CD14-positive monocyte (primary cell): ENCODE measurements around the gene AMBRA1. TPM values are rescaled to one million over a fixed set of nuclear protein-coding genes. Genes with fewer than 3 reads are reported as not detected.

Experiments used
- DNase-seq, 3 donors: peaks; one replicate each; pipeline ENCODE4 v3.0.0-alpha.2; 2011 to 2022
- H2AFZ ChIP-seq: 2 replicates; pipeline ENCODE4 v1.6.0; 2012; ENCODE audit warnings: mild to moderate bottlenecking, low read depth, low read length, inconsistent platforms; ENCODE audit not compliant: insufficient read depth, poor library complexity, severe bottlenecking
- H3K27ac ChIP-seq, 2 donors: 1 replicate in 1 of 2; 2 replicates in 1 of 2; pipeline ENCODE4 v1.5.1; 2012 to 2013; ENCODE audit warnings: low read length in 2 of 2, control low read depth in 1 of 2, inconsistent platforms in 1 of 2, low read depth in 1 of 2, mild to moderate bottlenecking in 1 of 2
- H3K27me3 ChIP-seq, 2 donors: one replicate each; pipeline versions ENCODE4 v1.6.0 to v1.6.1; 2011 to 2013; ENCODE audit warnings: low read length in 2 of 2; ENCODE audit not compliant: control insufficient read depth in 2 of 2, insufficient read depth in 2 of 2
- H3K36me3 ChIP-seq, 2 donors: replicated peaks in 1 of 2; 1 replicate in 1 of 2; 2 replicates in 1 of 2; pipeline versions ENCODE4 v1.5.1 to v1.6.1; 2012 to 2013; ENCODE audit warnings: low read length in 2 of 2, control low read depth in 1 of 2, inconsistent platforms in 1 of 2, mild to moderate bottlenecking in 1 of 2; ENCODE audit not compliant: insufficient read depth in 2 of 2, control insufficient read depth in 1 of 2
- H3K4me1 ChIP-seq, 2 donors: 1 replicate in 1 of 2; 2 replicates in 1 of 2; pipeline versions ENCODE4 v1.5.1 to v1.6.1; 2012 to 2013; ENCODE audit warnings: low read length in 2 of 2, control low read depth in 1 of 2, inconsistent platforms in 1 of 2, mild to moderate bottlenecking in 1 of 2, moderate library complexity in 1 of 2; ENCODE audit not compliant: insufficient read depth in 2 of 2, control insufficient read depth in 1 of 2
- H3K4me2 ChIP-seq: replicated peaks from 2 replicates; pipeline ENCODE3; 2012; ENCODE audit warnings: low read length, moderate library complexity, mild to moderate bottlenecking; ENCODE audit not compliant: poor library complexity, severe bottlenecking; ENCODE audit errors: extremely low read depth
- H3K4me3 ChIP-seq, 3 experiments: fragments of 200-600 bp in 1 of 3; sonication (generic) in 1 of 3; replicated peaks in 1 of 3; 1 replicate in 2 of 3; 2 replicates in 1 of 3; pipeline ENCODE4 v1.5.1; 2011 to 2013; ENCODE audit warnings: low read length in 3 of 3, mild to moderate bottlenecking in 3 of 3, control low read depth in 2 of 3, low read depth in 2 of 3, inconsistent platforms in 1 of 3, moderate library complexity in 1 of 3
- H3K79me2 ChIP-seq: 2 replicates; pipeline ENCODE4 v1.6.0; 2012; ENCODE audit warnings: mild to moderate bottlenecking, control low read depth, inconsistent platforms, low read length, moderate library complexity; ENCODE audit not compliant: insufficient read depth
- H3K9ac ChIP-seq: 2 replicates; pipeline ENCODE4 v1.6.0; 2017; ENCODE audit warnings: low read length, mild to moderate bottlenecking; ENCODE audit not compliant: insufficient read depth, poor library complexity, severe bottlenecking
- H3K9me3 ChIP-seq, 2 donors: replicated peaks in 1 of 2; 1 replicate in 1 of 2; 2 replicates in 1 of 2; pipeline versions ENCODE4 v1.5.1 to v1.6.1; 2012 to 2013; ENCODE audit warnings: low read length in 2 of 2, control low read depth in 1 of 2; ENCODE audit not compliant: control insufficient read depth in 1 of 2, insufficient read depth in 1 of 2
- H4K20me1 ChIP-seq: 2 replicates; pipeline ENCODE4 v1.6.0; 2012; ENCODE audit warnings: mild to moderate bottlenecking, low read length, control low read depth, moderate library complexity; ENCODE audit not compliant: insufficient read depth
- H3K27ac Mint-ChIP-seq, 7 donors: one replicate each; pipeline ENCODE4 v1.8.0; 2020; ENCODE audit warnings: mild to moderate bottlenecking in 7 of 7, mixed read lengths in 7 of 7, moderate library complexity in 6 of 7, inconsistent platforms in 2 of 7
- H3K27me3 Mint-ChIP-seq, 3 donors: one replicate each; pipeline ENCODE4 v1.8.0; 2021 to 2022; ENCODE audit warnings: low read depth in 3 of 3, mild to moderate bottlenecking in 3 of 3, mixed read lengths in 3 of 3, moderate library complexity in 3 of 3, inconsistent platforms in 1 of 3
- H3K36me3 Mint-ChIP-seq, 2 donors: one replicate each; pipeline ENCODE4 v1.8.0; 2020; ENCODE audit warnings: mixed read lengths in 2 of 2, inconsistent platforms in 1 of 2, mild to moderate bottlenecking in 1 of 2
- H3K4me1 Mint-ChIP-seq: one replicate; pipeline ENCODE4 v1.8.0; 2020; ENCODE audit warnings: mild to moderate bottlenecking, mixed read lengths
- H3K4me3 Mint-ChIP-seq, 2 donors: one replicate each; pipeline ENCODE4 v1.8.0; 2020; ENCODE audit warnings: mild to moderate bottlenecking in 2 of 2, mixed read lengths in 2 of 2, moderate library complexity in 1 of 2
- H3K9me3 Mint-ChIP-seq, 7 donors: one replicate each; pipeline ENCODE4 v1.8.0; 2020 to 2022; ENCODE audit warnings: mixed read lengths in 7 of 7, mild to moderate bottlenecking in 6 of 7, moderate library complexity in 6 of 7, inconsistent platforms in 2 of 7
- CTCF ChIP-seq: fragments of 200-600 bp; IDR thresholded peaks from one replicate; pipeline ENCODE4 v1.8.0; 2022; ENCODE audit warnings: antibody characterized with exemption, mild to moderate bottlenecking
- WGBS: methylation state at CpG from one replicate; pipeline ENCODE4 v1.1.5; 2013; ENCODE audit warnings: missing lambda C conversion rate; ENCODE audit not compliant: insufficient coverage; 5-methylcytosine and 5-hydroxymethylcytosine counted together
- intact Hi-C, 2 donors: fragments of 100-400 bp; cut with micrococcal nuclease; formaldehyde crosslinking; loops; one replicate each; pipeline versions ENCODE4 v1.15.0 to v1.15.1; 2023
- polyA plus RNA-seq, 3 donors: library from polyadenylated mRNA; depleted of rRNA in 1 of 3; unstranded in 2 of 3; stranded (reverse) in 1 of 3; fragments of 300-500 nt in 2 of 3; fragments of >200 nt in 1 of 3; fragmentation: Illumina TruSeq in 2 of 3; gene quantifications; 1 replicate in 2 of 3; 2 replicates in 1 of 3; pipeline ENCODE4 v1.2.3, GENCODE V29; 2012 to 2021

The AMBRA1 gene
- polyA plus RNA-seq, 3 donors = 2.1 to 6.1 (median 3.8) TPM

- H3K9ac ChIP-seq = no peak overlapping the region
- H3K4me3 Mint-ChIP-seq = peak overlapping the region in 1 of 2 donors; percentile 50
- no peaks in the 10 kb centered on the region for H3K27me3 ChIP-seq
- peaks cover 19 to 22% of the 10 kb centered on the region in 2 donors for H3K4me1 ChIP-seq
- H3K27ac Mint-ChIP-seq = peak overlapping the region; percentile 14 to 81 (median 72)
- H3K27me3 Mint-ChIP-seq = peaks cover 0 to 2% (median 0%) of the 10 kb centered on the region in 3 donors
- no peaks in the 10 kb centered on the region for H3K36me3 ChIP-seq
- peaks cover 80% of the 10 kb centered on the region for H3K79me2 ChIP-seq
- no peak for TF ChIP-seq CTCF
- H2AFZ ChIP-seq = no peak overlapping the region
- H3K4me2 ChIP-seq = peak overlapping the region; percentile 53
- peak in 1 of 3 donors; percentile 10 for DNase-seq
- peaks cover 23% of the 10 kb centered on the region for H3K4me1 Mint-ChIP-seq
- intact Hi-C loops = no loop called here
- H4K20me1 ChIP-seq = peaks cover 64% of the 10 kb centered on the region
- peak overlapping the region in 1 of 2 donors; percentile 65 for H3K27ac ChIP-seq
- peaks cover 2 to 9% of the 10 kb centered on the region in 2 donors for H3K36me3 Mint-ChIP-seq
- H3K4me3 ChIP-seq = peak overlapping the region in 1 of 3 experiments; percentile 21
- no peaks in the 10 kb centered on the region for H3K9me3 Mint-ChIP-seq
- H3K9me3 ChIP-seq = no peaks in the 10 kb centered on the region
- 0% methylated on average over 1 of the region's 1 CpG for WGBS
These were observed 40.0 kb downstream of the AMBRA1 start for GRCh38 chr11:46553814-46554212.

- DNase-seq = no peak
- H3K27ac ChIP-seq = no peak overlapping the region
- no peak overlapping the region for H3K4me3 Mint-ChIP-seq
- H3K27me3 Mint-ChIP-seq = peaks cover 0 to 2% (median 0%) of the 10 kb centered on the region in 3 donors
- H3K4me3 ChIP-seq = no peak overlapping the region
- H3K9me3 ChIP-seq = no peaks in the 10 kb centered on the region
- no peak overlapping the region for H2AFZ ChIP-seq
- no peak overlapping the region for H3K4me2 ChIP-seq
- H3K4me1 Mint-ChIP-seq = peaks cover 23% of the 10 kb centered on the region
- no peak overlapping the region for H3K27ac Mint-ChIP-seq
- TF ChIP-seq CTCF = no peak
- no peaks in the 10 kb centered on the region for H3K27me3 ChIP-seq
- peaks cover 54% of the 10 kb centered on the region for H4K20me1 ChIP-seq
- H3K9me3 Mint-ChIP-seq = no peaks in the 10 kb centered on the region
- WGBS = no CpG with 5 or more reads among the region's 7 CpGs
- peaks cover 18 to 24% of the 10 kb centered on the region in 2 donors for H3K36me3 ChIP-seq
- peaks cover 63% of the 10 kb centered on the region for H3K79me2 ChIP-seq
- H3K9ac ChIP-seq = no peak overlapping the region
- intact Hi-C loops = no loop called here
- H3K36me3 Mint-ChIP-seq = peaks cover 21 to 25% of the 10 kb centered on the region in 2 donors
- peaks cover 19 to 22% of the 10 kb centered on the region in 2 donors for H3K4me1 ChIP-seq
These were observed 42.6 kb downstream of the AMBRA1 start for GRCh38 chr11:46551261-46551660.
